HL-60 (cell line): ENCODE results near the gene RGS14.

Experiments used
- GABPA ChIP-seq: IDR thresholded peaks from 2 replicates; pipeline ENCODE4 v1.6.1; 2012; ENCODE audit warnings: low read depth
- TF ChIP-seq, protein P1 (sequence below): IDR thresholded peaks from 2 replicates; pipeline ENCODE4 v1.6.1; 2012; ENCODE audit warnings: low read depth; ENCODE audit not compliant: insufficient replicate concordance
- TF ChIP-seq, protein P2 (sequence below): IDR thresholded peaks from one replicate; pipeline ENCODE4 v1.5.1; 2011; ENCODE audit warnings: low read length, control low read depth, inconsistent platforms; ENCODE audit not compliant: insufficient read depth

DNA sequence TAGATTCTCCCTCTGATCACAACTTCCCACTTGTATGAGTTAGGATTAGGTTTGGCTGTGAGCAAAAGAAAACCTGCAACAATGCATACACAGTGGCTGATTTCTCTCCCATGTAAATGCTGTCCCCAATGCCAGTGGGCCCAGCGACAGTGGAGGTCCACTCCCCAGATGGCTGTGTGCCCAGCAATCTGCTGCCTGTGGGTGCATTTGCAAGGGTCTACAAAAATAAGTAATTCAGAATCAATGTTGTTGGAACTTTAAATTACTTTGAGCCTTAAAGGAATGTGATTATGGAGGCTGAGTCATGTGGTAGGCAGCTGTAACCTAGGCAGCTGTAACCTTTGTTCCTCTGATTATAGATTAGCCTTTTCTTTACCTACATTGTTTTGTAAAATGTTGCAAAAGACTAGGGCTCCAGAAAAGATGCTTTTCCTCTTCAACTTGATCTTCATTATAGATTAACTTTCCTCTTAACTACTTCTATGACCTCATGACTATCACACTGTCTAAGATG, 31.8 kb upstream of the RGS14 start:
- TF ChIP-seq, protein P1, sequence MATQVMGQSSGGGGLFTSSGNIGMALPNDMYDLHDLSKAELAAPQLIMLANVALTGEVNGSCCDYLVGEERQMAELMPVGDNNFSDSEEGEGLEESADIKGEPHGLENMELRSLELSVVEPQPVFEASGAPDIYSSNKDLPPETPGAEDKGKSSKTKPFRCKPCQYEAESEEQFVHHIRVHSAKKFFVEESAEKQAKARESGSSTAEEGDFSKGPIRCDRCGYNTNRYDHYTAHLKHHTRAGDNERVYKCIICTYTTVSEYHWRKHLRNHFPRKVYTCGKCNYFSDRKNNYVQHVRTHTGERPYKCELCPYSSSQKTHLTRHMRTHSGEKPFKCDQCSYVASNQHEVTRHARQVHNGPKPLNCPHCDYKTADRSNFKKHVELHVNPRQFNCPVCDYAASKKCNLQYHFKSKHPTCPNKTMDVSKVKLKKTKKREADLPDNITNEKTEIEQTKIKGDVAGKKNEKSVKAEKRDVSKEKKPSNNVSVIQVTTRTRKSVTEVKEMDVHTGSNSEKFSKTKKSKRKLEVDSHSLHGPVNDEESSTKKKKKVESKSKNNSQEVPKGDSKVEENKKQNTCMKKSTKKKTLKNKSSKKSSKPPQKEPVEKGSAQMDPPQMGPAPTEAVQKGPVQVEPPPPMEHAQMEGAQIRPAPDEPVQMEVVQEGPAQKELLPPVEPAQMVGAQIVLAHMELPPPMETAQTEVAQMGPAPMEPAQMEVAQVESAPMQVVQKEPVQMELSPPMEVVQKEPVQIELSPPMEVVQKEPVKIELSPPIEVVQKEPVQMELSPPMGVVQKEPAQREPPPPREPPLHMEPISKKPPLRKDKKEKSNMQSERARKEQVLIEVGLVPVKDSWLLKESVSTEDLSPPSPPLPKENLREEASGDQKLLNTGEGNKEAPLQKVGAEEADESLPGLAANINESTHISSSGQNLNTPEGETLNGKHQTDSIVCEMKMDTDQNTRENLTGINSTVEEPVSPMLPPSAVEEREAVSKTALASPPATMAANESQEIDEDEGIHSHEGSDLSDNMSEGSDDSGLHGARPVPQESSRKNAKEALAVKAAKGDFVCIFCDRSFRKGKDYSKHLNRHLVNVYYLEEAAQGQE = no peak
- TF ChIP-seq, protein P2, sequence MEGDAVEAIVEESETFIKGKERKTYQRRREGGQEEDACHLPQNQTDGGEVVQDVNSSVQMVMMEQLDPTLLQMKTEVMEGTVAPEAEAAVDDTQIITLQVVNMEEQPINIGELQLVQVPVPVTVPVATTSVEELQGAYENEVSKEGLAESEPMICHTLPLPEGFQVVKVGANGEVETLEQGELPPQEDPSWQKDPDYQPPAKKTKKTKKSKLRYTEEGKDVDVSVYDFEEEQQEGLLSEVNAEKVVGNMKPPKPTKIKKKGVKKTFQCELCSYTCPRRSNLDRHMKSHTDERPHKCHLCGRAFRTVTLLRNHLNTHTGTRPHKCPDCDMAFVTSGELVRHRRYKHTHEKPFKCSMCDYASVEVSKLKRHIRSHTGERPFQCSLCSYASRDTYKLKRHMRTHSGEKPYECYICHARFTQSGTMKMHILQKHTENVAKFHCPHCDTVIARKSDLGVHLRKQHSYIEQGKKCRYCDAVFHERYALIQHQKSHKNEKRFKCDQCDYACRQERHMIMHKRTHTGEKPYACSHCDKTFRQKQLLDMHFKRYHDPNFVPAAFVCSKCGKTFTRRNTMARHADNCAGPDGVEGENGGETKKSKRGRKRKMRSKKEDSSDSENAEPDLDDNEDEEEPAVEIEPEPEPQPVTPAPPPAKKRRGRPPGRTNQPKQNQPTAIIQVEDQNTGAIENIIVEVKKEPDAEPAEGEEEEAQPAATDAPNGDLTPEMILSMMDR = no peak
- TF ChIP-seq GABPA = no peak
